Endothelial cell of umbilical vein (primary cell): ENCODE measurements around the gene C1QTNF5. TPM values are rescaled to one million over a fixed set of nuclear protein-coding genes. Genes with fewer than 3 reads are reported as not detected.
A peak's percentile ranks its signal among the peaks of the same experiment; 100 is the strongest.

Source experiments
- BruUV-seq: library from RNA; stranded (reverse); fragments of 400-500 nt; replicated peaks from 2 replicates; lab custom pipeline; 2021; lab: Mats Ljungman, UMichigan
- CTCF ChIA-PET: fragments of 300-600, 350-600 bp; sonication (Branson Sonifier 250); formaldehyde crosslinking; loops from one replicate; lab custom pipeline; 2021; ENCODE audit warnings: antibody characterized with exemption, inconsistent platforms; lab: Charles Lee
- POLR2A ChIA-PET: fragments of 300-600, 350-600 bp; sonication (Branson Sonifier 250); formaldehyde crosslinking; loops from one replicate; lab custom pipeline; 2021; ENCODE audit warnings: antibody characterized with exemption, inconsistent platforms; lab: Charles Lee
- DNase-seq: peaks from one replicate; pipeline ENCODE4 v3.0.0-alpha.2; 2011; ENCODE audit warnings: low read depth, low spot score
- FAIRE-seq: peaks from 2 replicates; lab custom pipeline; 2011; peaks lifted over from hg19 to GRCh38; lab: Jason Lieb, UNC
- H2AFZ ChIP-seq: 2 replicates; pipeline ENCODE4 v1.6.0; 2012; ENCODE audit warnings: low read depth, low read length, control low read depth, inconsistent platforms
- H3K27ac ChIP-seq: 2 replicates; pipeline ENCODE4 v1.5.1; 2011; ENCODE audit warnings: low read depth, mild to moderate bottlenecking, control low read depth, low read length, moderate library complexity; ENCODE audit not compliant: insufficient read depth
- H3K27me3 ChIP-seq, 2 experiments: 2 replicates each; pipeline versions ENCODE4 v1.6.0 to v1.6.1; 2011; ENCODE audit warnings: low read length in 2 of 2, mixed read lengths in 1 of 2; ENCODE audit not compliant: control insufficient read depth in 2 of 2, insufficient read depth in 2 of 2
- H3K36me3 ChIP-seq, 2 experiments: 2 replicates in 1 of 2; 3 replicates in 1 of 2; pipeline ENCODE4 v1.5.1; 2011; ENCODE audit warnings: low read length in 2 of 2, mild to moderate bottlenecking in 1 of 2, moderate library complexity in 1 of 2; ENCODE audit not compliant: control insufficient read depth in 2 of 2, insufficient read depth in 2 of 2; ENCODE audit errors: extremely low read depth in 1 of 2
- H3K4me1 ChIP-seq: 3 replicates; pipeline ENCODE4 v1.5.1; 2011; ENCODE audit warnings: mild to moderate bottlenecking, low read length; ENCODE audit not compliant: control insufficient read depth, insufficient read depth; ENCODE audit errors: extremely low read depth
- H3K4me2 ChIP-seq: 2 replicates; pipeline ENCODE4 v1.6.1; 2011; ENCODE audit warnings: low read length, control low read depth, mixed read lengths; ENCODE audit not compliant: insufficient read depth
- H3K4me3 ChIP-seq, 3 experiments: fragments of 200-600 bp in 1 of 3; sonication (generic), shearing (Covaris generic) in 1 of 3; replicated peaks in 1 of 3; 2 replicates each; pipeline ENCODE4 v1.5.1; 2011 to 2016; ENCODE audit warnings: control low read depth in 3 of 3, low read length in 3 of 3, mild to moderate bottlenecking in 2 of 3, inconsistent platforms in 1 of 3, low read depth in 1 of 3, moderate library complexity in 1 of 3; ENCODE audit not compliant: insufficient read depth in 1 of 3
- H3K79me2 ChIP-seq: 2 replicates; pipeline ENCODE4 v1.6.0; 2012; ENCODE audit warnings: low read length, inconsistent platforms; ENCODE audit not compliant: control insufficient read depth, insufficient read depth
- H3K9ac ChIP-seq: replicated peaks from 2 replicates; pipeline ENCODE3; 2011; ENCODE audit warnings: low read length, control low read depth; ENCODE audit not compliant: insufficient read depth; ENCODE audit errors: extremely low read depth
- H3K9me1 ChIP-seq: replicated peaks from 3 replicates; pipeline ENCODE4 v1.6.0; 2011; ENCODE audit warnings: mild to moderate bottlenecking, low read length; ENCODE audit not compliant: control insufficient read depth, insufficient read depth; ENCODE audit errors: extremely low read depth
- H3K9me3 ChIP-seq: replicated peaks from 2 replicates; pipeline ENCODE4 v1.5.1; 2012; ENCODE audit warnings: low read length, inconsistent platforms; ENCODE audit not compliant: control insufficient read depth, insufficient read depth
- H4K20me1 ChIP-seq: replicated peaks from 2 replicates; pipeline ENCODE3; 2011; ENCODE audit warnings: mild to moderate bottlenecking, low read length; ENCODE audit not compliant: control insufficient read depth, insufficient read depth; ENCODE audit errors: extremely low read depth
- CTCF ChIP-seq, 2 donors: IDR thresholded peaks; 1 replicate in 1 of 2; 2 replicates in 1 of 2; pipeline ENCODE4 v1.5.1; 2011; ENCODE audit warnings: low read length in 2 of 2, mild to moderate bottlenecking in 2 of 2, moderate library complexity in 2 of 2, control low read depth in 1 of 2, inconsistent platforms in 1 of 2, low read depth in 1 of 2; ENCODE audit not compliant: insufficient read depth in 1 of 2; ENCODE audit errors: extremely low read depth in 1 of 2
- FOS ChIP-seq: IDR thresholded peaks from 2 replicates; pipeline ENCODE4 v1.6.1; 2011; ENCODE audit warnings: mild to moderate bottlenecking, low read length, moderate library complexity, borderline replicate concordance; ENCODE audit not compliant: insufficient read depth
- JUN ChIP-seq: IDR thresholded peaks from 2 replicates; pipeline ENCODE4 v1.6.1; 2011; ENCODE audit warnings: borderline replicate concordance, low read depth; ENCODE audit not compliant: insufficient read length, insufficient read depth
- MAX ChIP-seq: IDR thresholded peaks from 2 replicates; pipeline ENCODE4 v1.6.1; 2011; ENCODE audit not compliant: insufficient read depth, insufficient read length
- MYC ChIP-seq: IDR thresholded peaks from one replicate; pipeline ENCODE4 v1.6.1; 2011; ENCODE audit warnings: mild to moderate bottlenecking, low read depth, low read length
- dilution Hi-C: fragments of 300-500 bp; cut with MboI; formaldehyde crosslinking; loops from one replicate; pipeline ENCODE4 v1.15.0; 2019; ENCODE audit warnings: low sequenced_read_pairs; ENCODE audit not compliant: extremely low pct_ligation_motif_present
- intact Hi-C: fragments of 100-400 bp; cut with micrococcal nuclease; formaldehyde crosslinking; loops from one replicate; pipeline ENCODE4 v1.10.0; 2022
- polyA plus RNA-seq, 4 experiments: library from polyadenylated mRNA; depleted of rRNA in 3 of 4; stranded (reverse) in 3 of 4; unstranded in 1 of 4; fragments of >200 nt; gene quantifications; 2 replicates each; pipeline versions ENCODE4 v1.2.1 to v1.2.3, GENCODE V29; 2011 to 2012; ENCODE audit warnings: missing spikeins in 1 of 4
- total RNA-seq: library from RNA; stranded (reverse); gene quantifications from 2 replicates; pipeline ENCODE4 v1.2.3, GENCODE V29; 2021

C1QTNF5 gene
- total and polyA plus RNA-seq, 2 donors (not counting 3 experiments of a cell fraction or from before 2014, with no cell fraction given): 126 to 201 TPM

GRCh38 chr11:119389611-119390254 lies 49.0 kb upstream of the C1QTNF5 start:
- DNase-seq (no peak), FAIRE-seq (no peak)
- dilution Hi-C loops (no loop called here), intact Hi-C loops (no loop called here)
- no TSS peak for BruUV-seq
- Histone ChIP-seq H3K27ac (no peak overlapping the region), H3K4me3 (no peak overlapping the region), H3K4me1 (no peaks in the 10 kb centered on the region), H4K20me1 (no peaks in the 10 kb centered on the region), H3K9me1 (no peaks in the 10 kb centered on the region), H3K79me2 (no peaks in the 10 kb centered on the region), H3K4me2 (no peak overlapping the region), H3K27me3 (peaks cover 2 to 5% of the 10 kb centered on the region in 2 experiments), H3K9me3 (no peaks in the 10 kb centered on the region), H3K36me3 (no peaks in the 10 kb centered on the region), H2AFZ (no peak overlapping the region), H3K9ac (no peak overlapping the region)
- TF ChIP-seq FOS: no peak
- peak in 1 of 2 donors; percentile 40 for TF ChIP-seq CTCF (IDR thresholded peaks at IDR 0.05; ENCODE audit: extremely low read depth in 1 of 2, insufficient read depth in 1 of 2, low read depth in 1 of 2, low read length in 2 of 2)
- ChIA-PET POLR2A (no interaction called here), CTCF (interaction anchor here (0.7 to 1.3 kb wide), 6 partner anchors 9 to 34 kb away, joined by 3 to 4 read pairs (median 4); partner anchors contain the start of gene USP2)

DNA sequence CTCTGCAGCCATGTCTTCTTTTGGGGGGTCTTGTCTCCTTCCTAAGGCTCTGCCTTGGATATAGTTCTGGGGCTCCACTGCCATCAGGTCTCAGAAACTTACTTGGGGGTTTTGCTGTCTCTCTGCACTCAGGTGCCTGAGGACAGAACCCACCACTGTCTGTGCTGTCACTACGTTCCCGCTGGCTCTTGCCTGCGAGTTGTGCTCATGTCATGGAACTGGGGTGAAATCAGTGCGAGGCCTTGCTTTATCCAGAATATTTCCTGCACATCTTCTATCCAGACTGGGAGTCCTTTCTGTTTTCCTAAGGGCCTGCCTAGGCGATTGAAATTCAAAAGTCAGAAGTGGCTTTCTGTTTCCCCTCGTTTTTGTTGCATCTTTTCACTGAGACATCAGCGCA lies 47.4 kb upstream of the C1QTNF5 start:
- FAIRE-seq (no peak), DNase-seq (no peak)
- no peaks in the 10 kb centered on the region for H4K20me1 ChIP-seq
- H3K4me2 ChIP-seq: no peak overlapping the region
- intact Hi-C loops (no loop called here), dilution Hi-C loops (no loop called here)
- no peak overlapping the region for H2AFZ ChIP-seq
- H3K9me3 ChIP-seq: no peaks in the 10 kb centered on the region
- CTCF ChIA-PET: no interaction called here
- no peaks in the 10 kb centered on the region for H3K36me3 ChIP-seq
- H3K79me2 ChIP-seq: no peaks in the 10 kb centered on the region
- no peak overlapping the region for H3K4me3 ChIP-seq
- H3K27ac ChIP-seq: no peak overlapping the region
- no peaks in the 10 kb centered on the region for H3K9me1 ChIP-seq
- H3K27me3 ChIP-seq: peaks cover 0 to 12% of the 10 kb centered on the region in 2 experiments
- no TSS peak for BruUV-seq
- H3K9ac ChIP-seq: no peak overlapping the region
- TF ChIP-seq MAX: no peak
- TF ChIP-seq MYC: no peak
- no peak for TF ChIP-seq JUN
- no peaks in the 10 kb centered on the region for H3K4me1 ChIP-seq
- POLR2A ChIA-PET: no interaction called here
